Measurements from ENCODE around the gene ESR1. TPM values are rescaled to one million over a fixed set of nuclear protein-coding genes. Genes with fewer than 3 reads are reported as not detected.

ESR1 gene
- total and polyA plus RNA-seq, 11 donors, result 0.15 to 3.5 (median 0.93) TPM

- TF ChIP-seq POLR2A (IDR thresholded peaks at IDR 0.05) (no peak), CTCF (IDR thresholded peaks at IDR 0.05) (no peak)
- no peak for ATAC-seq
- H3K9me3 ChIP-seq, result no peaks in the 10 kb centered on the region
- no peaks in the 10 kb centered on the region for H3K27me3 ChIP-seq
- H3K27ac ChIP-seq, result peak overlapping the region in 1 of 12 donors; percentile 18
- WGBS, 4 donors, result 56 to 62% (median 59%) methylated on average over 3 of the region's 3 CpGs
- peaks cover 0 to 100% (median 98%) of the 10 kb centered on the region in 9 donors for H3K36me3 ChIP-seq
- intact Hi-C loops (cut with DNase I), result loop anchor here in 2 of 10 donors (10.0 kb wide), 2 partner anchors 95 to 115 kb away; no protein-coding TSS in a partner anchor
- no peak overlapping the region for H3K4me3 ChIP-seq
- H3K4me1 ChIP-seq, result peaks cover 0 to 20% (median 9%) of the 10 kb centered on the region in 12 donors
- no peak for DNase-seq
These were observed 342.7 kb downstream of the ESR1 start for GRCh38 chr6:152150196-152150595.

- Histone ChIP-seq H3K27ac (no peak overlapping the region), H3K36me3 (peaks cover 0 to 100% (median 98%) of the 10 kb centered on the region in 9 donors), H3K4me3 (no peak overlapping the region), H3K4me1 (peaks cover 0 to 13% (median 2%) of the 10 kb centered on the region in 12 donors), H3K27me3 (no peaks in the 10 kb centered on the region), H3K9me3 (no peaks in the 10 kb centered on the region)
- TF ChIP-seq CTCF (IDR thresholded peaks at IDR 0.05) (no peak), POLR2A (IDR thresholded peaks at IDR 0.05) (no peak)
- WGBS, 4 donors, result 75 to 85% (median 78%) methylated on average over 13 of the region's 13 CpGs
- intact Hi-C loops (cut with DNase I), result loop anchor here in 2 of 10 donors (10.0 kb wide), 2 partner anchors 93 to 113 kb away; no protein-coding TSS in a partner anchor
- peak in 1 of 4 donors; percentile 6 for ATAC-seq
- no peak for DNase-seq
These were observed 344.4 kb downstream of the ESR1 start for GRCh38 chr6:152151920-152152319.

DNA sequence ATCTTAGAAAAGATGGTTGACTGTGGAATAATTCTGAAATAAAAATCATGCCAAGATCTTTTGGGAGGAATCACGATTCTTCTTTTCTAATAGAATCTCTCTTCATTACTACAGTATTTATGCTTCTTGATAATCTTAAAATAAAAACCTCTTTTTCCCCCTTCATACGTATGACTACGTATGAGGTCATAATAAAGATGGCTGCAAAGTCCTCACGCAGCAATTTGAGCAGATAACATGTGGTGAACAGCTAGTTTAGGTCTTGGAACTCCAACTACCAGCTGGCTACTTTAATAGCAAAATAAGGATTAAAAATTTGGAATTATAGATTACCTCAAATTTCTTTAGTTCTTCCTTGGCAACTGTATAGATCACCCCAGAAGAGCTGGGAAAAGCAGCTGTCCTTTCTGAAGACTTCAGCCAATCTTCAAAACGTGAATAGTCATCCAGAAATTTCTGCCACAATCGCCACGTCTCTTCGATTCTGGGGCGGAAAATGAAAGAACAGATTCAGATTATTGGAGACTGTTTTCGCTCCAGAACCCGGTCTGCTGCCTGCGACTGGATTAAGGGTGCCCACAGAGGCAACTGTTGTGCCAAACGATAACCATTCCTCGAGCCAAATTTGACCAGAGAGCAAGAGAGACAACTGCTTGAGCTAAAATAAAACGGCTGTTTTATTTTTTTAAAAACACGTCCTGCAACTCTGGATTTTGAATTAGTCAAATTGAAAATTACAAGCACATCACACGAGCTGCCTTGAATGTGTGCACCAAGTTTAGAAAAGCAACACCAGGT, 347.3 kb downstream of the ESR1 start:
- H3K4me3 ChIP-seq, result no peak overlapping the region
- peak overlapping the region in 1 of 12 donors; percentile 8 for H3K27ac ChIP-seq
- intact Hi-C loops (cut with DNase I), result loop anchor here in 2 of 10 donors (10.0 kb wide), 2 partner anchors 90 to 110 kb away; no protein-coding TSS in a partner anchor
- peaks cover 0 to 100% (median 91%) of the 10 kb centered on the region in 9 donors for H3K36me3 ChIP-seq
- WGBS, 4 donors, result 78 to 90% (median 83%) methylated on average over 17 of the region's 17 CpGs
- DNase-seq, result no peak
- H3K27me3 ChIP-seq, result no peaks in the 10 kb centered on the region
- no peaks in the 10 kb centered on the region for H3K9me3 ChIP-seq
- ATAC-seq, result no peak
- no peak for TF ChIP-seq CTCF (IDR thresholded peaks at IDR 0.05)
- peaks cover 0 to 8% (median 0%) of the 10 kb centered on the region in 12 donors for H3K4me1 ChIP-seq

DNA sequence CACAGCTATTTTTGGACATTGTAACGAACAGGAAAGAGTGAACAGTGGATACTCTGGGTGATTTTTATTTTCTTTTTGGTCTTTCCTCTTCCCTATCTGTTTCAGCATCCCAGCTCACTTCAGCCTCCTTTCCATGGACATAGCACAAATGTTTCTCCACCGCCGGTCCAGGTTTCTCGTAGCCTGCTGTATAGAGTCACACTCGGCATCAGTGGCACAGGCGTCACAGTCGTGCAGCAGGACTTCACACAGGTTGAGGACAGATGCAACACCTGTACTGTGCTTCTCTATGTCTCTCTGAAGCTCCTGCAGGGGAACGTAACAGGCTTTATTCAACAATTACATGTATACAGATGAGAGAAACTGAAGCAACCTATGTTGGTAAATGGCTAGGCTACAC, 348.3 kb downstream of the ESR1 start:
- 78 to 87% (median 80%) methylated on average over 8 of the region's 8 CpGs for WGBS, 4 donors
- Histone ChIP-seq H3K36me3 (peaks cover 0 to 100% (median 91%) of the 10 kb centered on the region in 9 donors), H3K27ac (no peak overlapping the region), H3K9me3 (no peaks in the 10 kb centered on the region), H3K4me3 (no peak overlapping the region), H3K27me3 (no peaks in the 10 kb centered on the region), H3K4me1 (peaks cover 0 to 3% (median 0%) of the 10 kb centered on the region in 12 donors)
- DNase-seq (no peak), ATAC-seq (peak in 1 of 4 donors; percentile 41)
- intact Hi-C loops (cut with DNase I), result loop anchor here in 2 of 10 donors (10.0 kb wide), 2 partner anchors 89 to 109 kb away; no protein-coding TSS in a partner anchor
- no peak for TF ChIP-seq CTCF (IDR thresholded peaks at IDR 0.05)
- no peak for TF ChIP-seq POLR2A (IDR thresholded peaks at IDR 0.05)
